ENCODE measurements around the gene OR8U1. TPM values are rescaled to one million over a fixed set of nuclear protein-coding genes. Genes with fewer than 3 reads are reported as not detected.

The OR8U1 gene
- total RNA-seq, 3 donors from 2014 or later = not detected

Other genes with a start within 250 kb of the OR8U1 start
- gene OR8J3, start 235.4 kb upstream of the OR8U1 start, total RNA-seq = not detected
- not detected for gene OR8K5, start 215.3 kb upstream of the OR8U1 start, total RNA-seq
- not detected for gene OR5J2, start 199.0 kb upstream of the OR8U1 start, total RNA-seq
- not detected for gene OR5T2, start 141.4 kb upstream of the OR8U1 start, total RNA-seq
- not detected for gene OR5T3, start 123.4 kb upstream of the OR8U1 start, total RNA-seq
- gene OR5T1, start 101.5 kb upstream of the OR8U1 start, total RNA-seq = not detected
- gene OR8H1, start 83.4 kb upstream of the OR8U1 start, total RNA-seq = not detected
- not detected for gene OR8K3, start 60.5 kb upstream of the OR8U1 start, total RNA-seq
- gene OR8K1, start 29.6 kb upstream of the OR8U1 start, total RNA-seq = not detected
- gene OR8J1, start 21.3 kb upstream of the OR8U1 start, total RNA-seq = not detected
- gene OR5AL1, start 37.1 kb downstream of the OR8U1 start, total RNA-seq = not detected
- gene OR5M3, start 97.7 kb downstream of the OR8U1 start, total RNA-seq = not detected
- not detected for gene OR5M8, start 115.7 kb downstream of the OR8U1 start, total RNA-seq
- gene OR5M11, start 167.6 kb downstream of the OR8U1 start, total RNA-seq = not detected
- not detected for gene OR5M10, start 202.1 kb downstream of the OR8U1 start, total RNA-seq
- gene OR5M1, start 239.2 kb downstream of the OR8U1 start, total RNA-seq = not detected

Data from activated T-cell treated with anti-CD3 and anti-CD28 coated beads, Interleukin-2, amount 50 U/mL, for 4 hours (primary cell).